ENCODE measurements around the gene ZBTB25.

Gene ZBTB25

DNA sequence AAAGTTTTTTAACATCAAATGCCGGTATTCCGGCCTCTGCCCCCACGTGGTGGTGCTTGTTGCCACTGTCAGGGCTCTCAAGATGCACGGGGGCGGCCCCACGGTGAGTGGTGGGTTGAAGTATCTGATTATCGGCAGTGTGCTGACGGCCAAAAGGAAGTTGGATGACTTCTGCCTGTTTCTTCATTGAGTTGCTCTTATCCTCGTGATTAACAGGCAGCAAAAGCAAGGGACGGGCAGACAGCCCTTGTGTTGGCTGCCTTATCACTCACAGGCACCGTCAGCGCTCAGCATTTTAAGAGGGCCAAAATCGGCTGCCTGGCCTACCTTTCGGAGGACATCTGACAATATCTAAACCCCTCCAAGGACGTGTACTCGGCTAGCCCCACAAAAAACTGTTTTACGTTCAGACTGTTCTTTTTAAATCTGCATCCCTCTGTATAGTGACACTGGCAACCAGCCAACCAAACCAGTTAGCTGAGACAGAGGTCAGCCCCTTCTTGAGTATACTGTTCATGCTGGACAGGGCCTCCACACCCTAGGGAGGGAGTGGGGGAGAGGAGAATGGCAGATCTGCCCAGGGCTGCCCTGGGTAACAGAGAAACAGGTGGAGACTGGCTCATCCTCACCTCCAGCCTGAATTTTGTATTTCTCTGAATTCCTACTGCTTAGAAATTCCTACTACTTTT, 61.2 kb downstream of the ZBTB25 start:
- no peak for DNase-seq (ENCODE audit: low spot score)

DNA sequence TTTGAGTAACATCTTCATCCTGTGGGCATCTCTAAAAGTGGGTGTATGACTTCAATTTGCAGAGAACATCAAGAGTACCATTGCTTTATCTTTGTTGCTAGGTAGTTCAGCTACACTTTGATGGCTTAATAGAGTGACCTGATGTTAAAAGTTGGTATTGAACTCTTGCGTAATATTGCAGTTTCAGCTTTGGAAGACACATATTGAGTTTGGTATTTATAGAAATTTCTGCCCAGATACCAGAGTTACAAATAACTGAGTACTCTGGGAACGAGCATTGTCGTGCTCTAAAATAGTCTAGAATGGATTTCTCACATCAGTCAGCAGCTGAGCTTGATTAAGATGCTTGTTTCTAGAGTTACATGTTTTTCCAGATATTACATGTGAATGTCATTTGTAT, 63.1 kb downstream of the ZBTB25 start:
- no peak for DNase-seq (ENCODE audit: low spot score)

DNA sequence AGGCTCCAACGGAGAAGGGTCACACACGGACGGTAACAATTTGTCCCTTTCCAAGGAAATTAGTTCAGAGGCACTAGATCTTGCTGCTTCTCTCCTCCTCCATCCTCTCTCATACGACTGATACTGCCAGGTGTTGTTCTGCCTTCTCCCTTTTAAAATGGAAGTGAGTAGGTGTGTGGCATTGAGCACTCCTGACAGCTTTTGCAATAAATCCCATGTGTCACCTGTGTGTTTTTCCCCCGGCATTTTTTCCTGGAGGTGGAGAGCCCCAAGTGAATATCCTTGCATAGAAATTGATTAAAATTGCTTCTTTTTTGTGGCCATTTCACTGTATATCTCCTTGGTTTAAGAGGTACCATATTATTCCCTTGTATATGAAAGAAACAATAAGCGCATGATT, 64.5 kb downstream of the ZBTB25 start:
- no peak for DNase-seq (ENCODE audit: low spot score)

DNA sequence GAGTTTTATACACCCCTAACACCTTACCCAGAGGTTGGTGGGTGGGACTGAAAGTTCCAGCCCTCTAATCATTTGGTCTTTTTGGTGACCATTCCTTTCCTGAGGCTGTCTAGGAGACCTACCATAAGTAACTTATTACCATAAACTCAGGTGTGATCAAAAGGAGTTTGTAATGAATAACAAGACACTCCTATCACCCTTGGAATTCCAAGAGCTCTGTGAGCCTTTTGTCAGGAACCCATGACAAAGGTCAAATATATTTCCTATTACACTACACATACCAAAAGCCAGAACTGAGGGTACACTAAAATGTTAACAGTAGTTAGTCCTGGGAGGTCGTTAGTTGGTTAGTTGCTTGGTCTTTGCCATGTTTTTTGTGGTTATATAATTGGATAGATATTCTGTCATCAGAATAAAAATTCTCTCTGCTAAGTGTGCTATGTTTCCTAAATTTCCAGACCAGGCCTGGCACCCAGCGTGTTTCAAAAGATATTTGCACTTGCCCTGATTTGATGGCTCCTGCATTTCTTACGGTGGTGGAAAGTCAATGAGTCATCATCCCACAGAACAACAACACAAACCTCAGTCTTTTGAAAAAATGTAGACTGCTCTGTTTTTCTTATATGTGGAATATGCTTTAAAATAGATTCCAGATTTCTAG, 65.3 kb downstream of the ZBTB25 start:
- DNase-seq (ENCODE audit: low spot score) = no peak

DNA sequence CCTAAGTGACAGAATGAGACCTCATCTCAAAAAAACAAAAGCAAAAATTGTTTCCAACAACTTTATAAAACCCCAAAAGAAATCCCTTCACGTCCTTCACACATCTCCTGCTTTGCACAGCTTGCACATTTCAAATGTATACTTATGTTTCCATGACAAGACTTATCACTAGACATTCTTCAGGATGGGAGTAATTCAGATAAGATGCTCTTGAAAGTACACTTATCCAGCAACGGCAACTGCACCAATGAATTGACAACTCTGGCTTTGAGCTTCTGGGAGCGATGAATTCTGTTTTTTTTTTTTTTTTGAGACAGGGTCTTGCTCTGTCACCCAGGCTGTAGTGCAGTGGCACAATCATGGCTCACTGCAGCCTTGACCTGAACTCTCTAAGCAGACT, 69.1 kb downstream of the ZBTB25 start:
- no peak for DNase-seq (ENCODE audit: low spot score)

DNA sequence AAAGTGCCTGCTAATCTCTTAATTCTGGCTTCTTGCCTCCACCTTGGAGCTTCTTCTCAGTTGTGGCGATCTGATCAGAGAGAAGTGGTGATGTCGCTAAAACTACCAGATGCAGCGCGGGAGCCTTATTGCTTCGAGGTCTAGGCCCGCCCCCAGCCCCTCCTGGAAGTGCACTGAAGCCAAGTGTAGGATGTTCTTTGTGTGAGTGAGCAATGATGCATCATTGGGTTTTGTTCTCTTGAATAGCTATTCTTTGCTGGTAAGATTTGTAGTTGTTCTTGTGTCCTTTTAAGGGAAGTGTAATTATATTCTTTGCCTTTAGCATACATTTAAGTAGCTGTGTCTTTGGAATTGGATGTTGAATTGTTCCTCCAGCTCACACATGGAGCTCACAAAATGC, 79.7 kb downstream of the ZBTB25 start:
- no peak for DNase-seq (ENCODE audit: low spot score)

DNA sequence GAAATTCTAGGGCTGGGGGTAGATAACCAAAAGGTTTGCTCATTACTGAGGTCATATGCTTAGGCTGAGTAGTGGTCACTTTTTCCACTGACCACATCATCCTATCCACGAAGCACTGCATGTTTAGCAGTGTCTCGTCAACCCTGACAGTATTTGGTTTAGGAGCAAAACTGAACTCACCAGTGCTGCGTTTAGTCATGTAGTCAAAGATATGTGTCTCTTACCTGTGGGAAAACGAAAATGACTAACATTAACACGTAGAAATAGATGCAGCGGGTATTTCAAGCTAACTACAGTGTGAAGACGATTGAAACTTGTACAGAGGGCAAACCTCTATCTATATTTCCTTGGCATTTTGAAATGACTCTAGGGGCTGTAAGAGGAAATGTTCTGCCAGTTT, 80.9 kb downstream of the ZBTB25 start:
- DNase-seq (ENCODE audit: low spot score) = no peak

DNA sequence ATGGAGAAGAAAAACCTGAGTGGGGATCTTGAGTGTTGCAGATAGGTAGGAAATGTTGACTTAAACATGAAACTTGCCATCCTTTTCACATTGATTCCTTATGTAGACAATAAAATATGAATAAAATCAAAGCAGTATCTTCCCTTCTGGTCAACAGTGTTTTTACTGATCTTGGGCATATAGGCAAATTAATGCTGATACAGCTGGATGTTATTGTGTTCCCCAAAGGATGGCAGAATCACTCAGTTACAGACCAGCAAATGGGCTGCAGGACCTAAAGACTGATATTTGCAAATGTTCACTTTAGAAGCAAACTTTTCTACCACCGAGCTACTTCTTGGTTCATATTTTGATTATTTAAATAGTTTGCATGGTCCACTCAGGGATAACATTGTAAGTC, 81.6 kb downstream of the ZBTB25 start:
- DNase-seq (ENCODE audit: low spot score) = no peak

DNA sequence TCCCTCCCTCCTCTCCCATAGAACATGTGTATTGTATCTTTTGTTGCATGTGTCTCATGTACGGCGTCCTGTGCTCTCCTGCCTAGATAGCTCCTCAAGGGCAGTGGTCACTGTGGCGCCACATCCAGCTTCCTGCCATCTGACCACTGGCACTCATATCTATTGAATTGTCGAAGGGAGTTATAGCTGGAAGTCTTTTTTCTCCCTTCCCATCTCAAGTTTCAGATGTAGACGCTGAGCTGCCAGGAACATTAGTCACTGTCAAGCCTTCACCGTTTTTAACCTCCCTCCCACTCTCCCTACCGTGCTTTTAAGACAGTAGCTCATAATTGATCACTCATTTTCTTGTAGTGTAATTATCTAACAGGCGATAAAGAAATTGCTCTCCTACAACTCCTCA, 82.5 kb downstream of the ZBTB25 start:
- no peak for DNase-seq (ENCODE audit: low spot score)

DNA sequence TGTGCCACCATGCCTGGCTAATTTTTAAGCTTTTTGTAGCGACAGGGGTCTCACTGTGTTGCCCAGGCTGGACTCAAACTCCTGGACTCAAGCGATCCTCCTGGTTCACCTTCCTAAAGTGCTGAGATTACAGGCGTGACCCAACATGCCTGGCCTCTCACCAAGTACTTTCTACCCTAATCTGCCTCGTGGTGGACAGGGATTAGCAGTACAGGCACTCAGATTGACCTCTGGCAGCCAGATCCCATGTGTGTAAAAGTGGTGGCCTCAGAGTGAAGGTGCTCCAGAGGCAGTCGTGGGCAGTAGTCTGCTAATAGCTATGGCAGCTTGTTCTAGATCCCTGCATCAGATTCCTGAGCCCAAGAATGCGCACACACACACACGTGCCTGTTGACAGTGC, 84.6 kb downstream of the ZBTB25 start:
- DNase-seq (ENCODE audit: low spot score) = no peak

DNA sequence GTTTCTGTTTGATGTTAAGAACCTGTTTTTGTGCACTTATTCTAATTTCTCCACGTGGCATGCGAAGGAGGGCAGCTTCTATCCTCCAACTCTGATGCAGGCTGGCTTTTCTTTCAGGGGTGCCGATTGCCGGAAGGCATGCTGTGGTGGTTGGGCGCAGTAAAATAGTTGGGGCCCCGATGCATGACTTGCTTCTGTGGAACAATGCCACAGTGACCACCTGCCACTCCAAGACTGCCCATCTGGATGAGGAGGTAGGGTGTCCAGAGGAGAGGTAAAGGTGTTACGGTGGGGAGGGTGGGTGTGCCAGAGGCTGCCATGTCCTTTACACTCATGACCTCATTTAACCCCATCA, 85.9 kb downstream of the ZBTB25 start:
- no peak for DNase-seq (ENCODE audit: low spot score)

DNA sequence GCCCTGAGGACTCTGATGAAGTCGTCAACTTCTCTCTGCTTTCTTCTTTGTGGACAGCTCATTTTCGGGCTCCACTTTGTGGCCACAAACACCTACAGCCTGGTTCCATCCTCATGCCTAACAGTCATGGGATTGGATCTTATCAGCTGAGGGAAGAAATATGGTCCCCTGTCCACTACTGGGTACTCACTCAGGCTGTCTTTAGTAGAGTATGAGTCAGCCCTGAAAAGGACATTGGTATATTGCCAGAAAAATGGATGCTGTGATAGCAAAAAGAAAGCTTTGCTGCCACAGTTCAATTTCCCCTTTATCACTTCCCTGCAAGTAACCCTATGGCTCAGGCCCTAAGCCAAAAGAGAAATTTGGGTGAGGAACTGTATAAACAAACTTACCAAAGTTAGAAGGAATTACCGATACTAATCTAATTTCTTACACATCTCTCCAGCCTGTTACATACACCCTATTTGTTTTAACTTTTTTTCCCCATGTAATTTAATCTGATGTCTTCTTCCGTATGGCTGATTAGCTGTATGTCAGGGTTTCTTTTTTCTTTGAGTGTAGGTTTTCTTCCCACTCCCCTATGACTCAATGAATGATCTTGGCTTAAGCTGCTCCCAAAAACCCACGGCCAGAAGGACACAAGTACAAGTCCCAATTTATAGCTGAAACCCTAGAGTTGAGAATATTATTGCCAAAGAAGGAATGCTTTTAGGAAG, 86.4 kb downstream of the ZBTB25 start:
- DNase-seq (ENCODE audit: low spot score) = no peak

DNA sequence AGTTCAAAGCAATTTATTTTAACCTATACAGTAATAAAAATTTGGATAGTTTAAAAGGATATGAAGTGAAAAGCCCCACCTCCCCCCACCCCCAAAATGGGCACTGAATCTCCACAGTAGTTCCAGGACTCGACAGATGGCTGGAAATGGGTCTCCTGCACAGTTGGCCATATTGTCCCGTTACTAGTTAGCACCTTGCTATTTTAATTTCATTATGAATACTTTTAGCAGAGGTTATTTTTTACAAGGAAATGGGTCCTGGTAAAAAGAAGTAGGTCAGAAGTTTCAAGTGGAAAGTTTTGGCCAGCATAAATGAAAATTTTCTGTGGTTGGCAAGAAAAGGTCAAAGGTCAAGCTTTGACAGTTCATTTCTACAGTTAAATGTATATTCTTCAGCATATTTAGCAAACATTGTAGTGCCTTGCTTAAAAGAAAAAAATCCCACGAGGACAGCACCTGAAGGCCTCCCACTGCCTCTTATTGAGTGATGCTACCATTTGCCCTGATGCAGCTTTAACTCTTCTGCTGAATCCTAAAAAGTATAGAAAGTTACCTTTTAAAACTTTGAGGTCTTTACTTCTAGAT, 87.2 kb downstream of the ZBTB25 start:
- DNase-seq (ENCODE audit: low spot score) = no peak

DNA sequence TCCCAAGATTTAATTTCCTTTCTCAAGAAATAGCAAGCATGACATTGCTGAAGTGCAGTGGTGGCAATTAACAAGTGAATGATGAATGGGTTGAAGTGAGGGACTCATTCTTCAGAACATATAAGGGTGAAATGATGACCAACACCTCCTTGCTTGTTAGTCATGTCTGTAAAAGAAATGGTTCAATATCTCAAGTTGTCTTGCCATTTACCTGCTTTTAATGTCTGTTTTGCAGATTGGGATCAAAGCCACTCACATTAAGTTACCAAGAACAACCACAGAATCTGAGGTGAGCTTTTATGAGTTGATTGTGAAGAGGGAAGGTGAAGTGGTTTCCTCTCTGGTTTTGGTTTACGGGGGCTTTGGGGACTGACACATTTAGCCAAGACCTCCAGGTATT, 91.4 kb downstream of the ZBTB25 start:
- DNase-seq (ENCODE audit: low spot score) = no peak

DNA sequence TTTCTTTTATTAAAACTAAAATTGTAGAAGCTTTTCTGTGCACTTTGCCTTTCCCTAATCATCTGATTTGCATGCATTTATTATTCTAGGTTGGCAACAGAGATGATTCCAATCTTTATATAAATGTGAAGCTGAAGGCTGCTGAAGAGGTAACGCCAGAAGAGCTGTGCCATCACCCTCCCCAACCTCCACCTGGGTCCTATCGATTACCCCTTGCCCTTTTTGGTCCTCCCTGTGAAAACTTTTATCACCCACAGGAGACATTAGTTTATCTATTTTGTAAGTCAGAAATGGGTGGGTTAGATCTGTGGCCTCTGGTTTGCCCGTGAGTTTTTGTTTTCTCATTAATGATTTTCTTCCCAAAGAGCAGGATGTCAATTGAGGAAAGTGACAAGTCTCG, 92.6 kb downstream of the ZBTB25 start:
- DNase-seq (ENCODE audit: low spot score) = no peak

DNA sequence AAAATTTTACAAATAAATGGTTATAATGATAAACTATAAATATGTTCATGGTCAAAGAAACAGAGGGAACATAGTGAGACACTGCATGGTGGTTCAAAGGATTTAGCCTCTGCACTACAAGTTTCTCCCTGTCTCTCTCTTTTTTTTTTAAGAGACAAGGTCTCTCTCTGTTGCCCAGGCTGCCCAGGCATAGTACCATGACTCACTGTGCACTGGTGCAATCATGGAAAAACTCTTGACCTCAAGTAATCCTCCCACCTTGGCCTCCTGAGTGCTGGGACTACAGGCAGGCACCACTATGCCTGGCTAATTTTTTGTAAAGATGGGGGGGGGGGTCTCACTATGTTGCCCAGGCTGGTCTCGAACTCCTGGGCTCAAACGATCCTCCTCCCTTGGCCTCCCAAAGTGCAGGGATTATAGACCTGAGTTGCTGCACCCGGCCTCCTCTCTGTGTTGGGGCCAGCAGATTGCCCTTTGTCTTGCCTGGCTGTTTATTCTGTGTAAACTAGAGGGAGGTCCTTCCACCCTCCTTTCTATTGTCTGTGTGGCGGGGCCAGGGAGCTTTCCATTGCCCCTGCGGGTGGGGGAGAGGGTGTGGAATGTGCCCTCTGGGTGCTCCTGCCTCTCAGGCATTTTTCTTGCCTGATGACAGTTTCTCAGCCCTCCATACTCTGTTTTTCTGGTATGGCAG, 93.4 kb downstream of the ZBTB25 start:
- no peak for DNase-seq (ENCODE audit: low spot score)

DNA sequence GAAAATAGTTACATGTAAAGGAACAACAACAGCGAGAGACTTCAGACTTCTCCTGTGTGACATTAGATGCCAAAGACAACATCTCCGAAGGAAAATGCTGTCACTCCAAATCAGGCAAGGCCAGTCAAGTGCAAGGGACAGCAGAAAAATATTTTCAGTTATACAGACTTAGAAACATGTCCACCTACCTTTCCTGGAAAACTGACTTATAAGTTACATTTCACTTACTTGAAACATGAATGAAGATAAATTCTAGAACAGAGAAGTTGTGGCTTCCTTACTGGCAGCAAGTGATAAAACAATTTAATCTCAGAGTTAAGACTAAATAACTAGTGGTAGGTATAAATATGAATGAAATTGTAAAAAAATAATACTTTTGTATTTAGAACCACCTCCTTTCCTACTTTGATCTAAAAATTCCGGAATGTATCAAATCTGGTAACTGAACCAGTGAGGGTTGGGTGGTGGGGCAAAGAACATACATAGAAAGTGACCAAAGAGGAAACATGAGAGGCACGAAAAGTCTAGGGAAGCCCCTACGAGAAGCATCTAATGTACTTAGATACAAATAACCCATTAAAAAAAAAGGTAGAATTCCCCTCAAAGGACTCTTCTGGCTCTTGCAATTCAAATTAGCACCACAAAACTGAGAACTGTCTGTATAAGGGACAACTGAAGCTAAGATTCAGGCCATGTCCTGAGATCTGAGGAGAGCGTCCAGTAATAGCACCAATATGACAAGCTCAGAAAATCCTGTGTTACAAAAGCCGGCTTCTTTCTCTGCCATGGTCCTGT, 94.3 kb downstream of the ZBTB25 start:
- no peak for DNase-seq (ENCODE audit: low spot score)

DNA sequence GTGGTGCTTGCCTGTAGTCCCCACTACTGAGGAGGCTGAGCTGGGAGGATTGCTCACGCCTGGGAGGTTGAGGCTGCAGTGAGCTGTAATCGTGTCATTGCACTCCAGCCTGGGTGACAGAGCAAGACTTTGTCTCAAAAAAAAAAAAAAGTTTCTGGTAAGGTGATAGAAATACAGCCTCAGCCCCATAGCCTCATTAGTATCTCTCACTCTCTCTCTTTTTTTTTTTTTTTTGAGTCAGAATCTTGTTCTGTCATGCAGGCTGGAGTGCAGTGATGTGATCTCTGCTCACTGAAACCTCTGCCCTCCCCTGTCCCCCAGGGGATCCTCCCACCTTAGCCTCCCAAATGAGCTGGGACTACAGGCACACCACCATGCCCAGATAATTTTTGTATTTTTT, 96.3 kb downstream of the ZBTB25 start:
- no peak for DNase-seq (ENCODE audit: low spot score)

DNA sequence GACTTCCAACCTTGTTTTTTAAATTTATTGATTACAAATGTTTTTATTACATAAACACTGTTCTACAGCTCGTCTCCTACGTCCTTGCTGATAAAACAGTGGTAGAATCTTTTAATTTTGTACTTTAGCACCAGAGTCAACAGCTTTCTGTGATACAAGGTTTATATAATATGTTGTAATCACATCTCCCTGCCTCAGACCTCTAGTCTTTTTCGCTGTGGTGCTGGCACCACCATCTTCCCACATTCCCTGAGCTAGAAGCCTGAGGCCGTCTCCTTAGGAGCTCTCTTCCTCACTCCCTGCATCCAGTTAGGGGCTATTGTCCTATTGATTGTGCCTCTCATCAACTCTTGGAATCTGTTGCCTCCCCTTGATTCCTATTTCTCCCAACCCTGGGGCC, 98.3 kb downstream of the ZBTB25 start:
- no peak for DNase-seq (ENCODE audit: low spot score)

DNA sequence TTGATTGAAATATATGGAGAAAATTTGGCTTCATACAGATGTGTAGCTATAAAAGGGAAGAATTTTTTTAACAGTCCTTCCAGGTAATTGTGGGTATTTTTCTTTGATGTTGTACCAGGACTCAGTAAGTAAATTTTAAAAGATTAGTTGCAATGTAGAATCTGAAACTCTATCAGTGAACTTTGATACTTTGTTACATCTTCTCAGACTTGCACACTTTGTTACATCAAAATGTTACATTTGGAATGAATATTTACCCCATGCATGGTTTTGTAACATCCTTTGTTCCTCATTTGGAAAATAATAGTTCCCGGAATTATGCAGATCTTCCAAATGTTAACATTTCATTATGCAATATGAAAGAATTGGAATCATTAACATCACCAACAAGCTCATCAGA, 101.7 kb downstream of the ZBTB25 start:
- no peak for DNase-seq (ENCODE audit: low spot score)

DNA sequence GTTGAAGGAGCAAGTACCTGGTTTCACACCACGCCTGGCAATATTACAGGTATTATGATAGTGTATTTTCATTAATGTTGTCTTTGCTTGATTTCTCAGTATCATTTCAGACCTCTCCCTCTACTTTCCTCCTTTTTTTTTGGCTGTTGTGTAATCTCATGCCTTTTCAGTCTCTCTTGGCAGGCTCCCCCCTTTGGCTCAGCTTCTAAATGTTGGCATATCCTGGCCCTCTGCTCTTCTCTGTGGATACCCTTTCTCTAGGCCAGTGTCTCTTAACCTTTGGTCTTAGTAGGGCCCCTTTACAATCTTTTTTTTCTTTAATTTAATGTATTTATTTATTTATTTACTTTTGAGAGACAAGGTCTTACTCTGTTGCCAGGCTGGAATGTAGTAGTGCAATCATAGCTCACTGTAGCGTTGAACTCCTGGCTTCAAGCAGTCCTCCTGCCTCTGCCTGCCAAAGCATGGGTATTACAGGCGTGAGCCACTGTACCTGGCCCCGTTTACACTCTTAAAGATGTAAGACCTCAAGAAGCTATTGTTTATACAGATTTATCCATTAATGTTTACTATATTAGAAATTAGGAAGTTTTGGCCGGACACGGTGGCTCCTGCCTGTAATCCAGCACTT, 102.7 kb downstream of the ZBTB25 start:
- peak; percentile 21 for DNase-seq (ENCODE audit: low spot score)
